BJ (cell line): ENCODE measurements around the gene CYP2E1. TPM values are rescaled to one million over a fixed set of nuclear protein-coding genes. Genes with fewer than 3 reads are reported as not detected.
"Not testable (repeated sequence)": the region's sequence is repeated elsewhere in the genome, so short reads cannot be mapped to it uniquely, and the experiment has no call there.

Experiments used
- CTCF ChIA-PET: fragments of 350-600 bp; formaldehyde crosslinking; extraction: SDS; loops from one replicate; lab custom pipeline; 2021; ENCODE audit warnings: antibody characterized with exemption, inconsistent platforms; lab: Yijun Ruan, JAX
- POLR2A ChIA-PET: fragments of 300-600 bp; sonication (Branson Sonifier 250); formaldehyde crosslinking; extraction: SDS; loops from one replicate; lab custom pipeline; 2021; ENCODE audit warnings: antibody characterized with exemption; lab: Charles Lee
- DNase-seq: peaks from one replicate; pipeline ENCODE4 v3.0.0-alpha.2; 2011; ENCODE audit warnings: low read depth
- H3K27me3 ChIP-seq: 2 replicates; pipeline ENCODE4 v1.6.0; 2011; ENCODE audit warnings: low read length; ENCODE audit not compliant: control insufficient read depth, insufficient read depth
- H3K36me3 ChIP-seq: 2 replicates; pipeline ENCODE4 v1.5.1; 2011; ENCODE audit warnings: low read length; ENCODE audit not compliant: control insufficient read depth, insufficient read depth
- H3K4me3 ChIP-seq: 2 replicates; pipeline ENCODE4 v1.5.1; 2011; ENCODE audit warnings: low read depth, mild to moderate bottlenecking, control low read depth, low read length
- polyA plus RNA-seq: library from polyadenylated mRNA; depleted of rRNA; stranded (reverse); fragments of >200 nt; gene quantifications from 2 replicates; pipeline ENCODE4 v1.2.3, GENCODE V29; 2011
- TF ChIP-seq, protein P1 (sequence below): IDR thresholded peaks from 2 replicates; pipeline ENCODE4 v1.5.1; 2011; ENCODE audit warnings: low read depth, mild to moderate bottlenecking, control low read depth, inconsistent platforms, low read length, moderate library complexity; ENCODE audit not compliant: insufficient read depth

The CYP2E1 gene
- polyA plus RNA-seq, 1 experiment, result 1.9 TPM

DNA sequence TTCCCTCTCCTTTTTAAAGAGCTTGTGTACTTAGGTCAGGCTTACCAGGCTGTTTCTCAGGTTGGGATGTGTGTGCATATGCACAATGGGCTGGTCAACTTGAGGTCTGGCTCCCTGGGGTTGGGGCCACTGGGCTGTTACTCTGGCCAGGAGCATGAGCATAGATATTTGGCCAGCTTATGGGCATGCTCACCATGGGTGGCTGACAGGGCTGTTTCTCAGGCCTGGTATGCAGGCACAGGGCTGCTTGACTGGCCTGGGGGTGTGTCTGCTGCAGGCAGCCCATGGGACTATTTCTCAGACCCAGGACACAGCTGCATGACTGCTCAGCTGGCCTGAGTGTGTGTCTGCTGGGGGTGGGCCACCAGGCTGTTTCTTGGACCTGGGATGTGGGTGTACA lies 38.8 kb upstream of the CYP2E1 start:
- H3K4me3 ChIP-seq, result no peak overlapping the region
- DNase-seq, result no peak
- POLR2A ChIA-PET, result no interaction called here
- H3K27me3 ChIP-seq, result no peaks in the 10 kb centered on the region
- TF ChIP-seq, protein P1, sequence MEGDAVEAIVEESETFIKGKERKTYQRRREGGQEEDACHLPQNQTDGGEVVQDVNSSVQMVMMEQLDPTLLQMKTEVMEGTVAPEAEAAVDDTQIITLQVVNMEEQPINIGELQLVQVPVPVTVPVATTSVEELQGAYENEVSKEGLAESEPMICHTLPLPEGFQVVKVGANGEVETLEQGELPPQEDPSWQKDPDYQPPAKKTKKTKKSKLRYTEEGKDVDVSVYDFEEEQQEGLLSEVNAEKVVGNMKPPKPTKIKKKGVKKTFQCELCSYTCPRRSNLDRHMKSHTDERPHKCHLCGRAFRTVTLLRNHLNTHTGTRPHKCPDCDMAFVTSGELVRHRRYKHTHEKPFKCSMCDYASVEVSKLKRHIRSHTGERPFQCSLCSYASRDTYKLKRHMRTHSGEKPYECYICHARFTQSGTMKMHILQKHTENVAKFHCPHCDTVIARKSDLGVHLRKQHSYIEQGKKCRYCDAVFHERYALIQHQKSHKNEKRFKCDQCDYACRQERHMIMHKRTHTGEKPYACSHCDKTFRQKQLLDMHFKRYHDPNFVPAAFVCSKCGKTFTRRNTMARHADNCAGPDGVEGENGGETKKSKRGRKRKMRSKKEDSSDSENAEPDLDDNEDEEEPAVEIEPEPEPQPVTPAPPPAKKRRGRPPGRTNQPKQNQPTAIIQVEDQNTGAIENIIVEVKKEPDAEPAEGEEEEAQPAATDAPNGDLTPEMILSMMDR, result no peak
- CTCF ChIA-PET, result interaction anchor here (0.5 kb wide), 1 partner anchor 23 kb away, joined by 3 read pairs; no protein-coding TSS in a partner anchor
- H3K36me3 ChIP-seq, result no peaks in the 10 kb centered on the region

DNA sequence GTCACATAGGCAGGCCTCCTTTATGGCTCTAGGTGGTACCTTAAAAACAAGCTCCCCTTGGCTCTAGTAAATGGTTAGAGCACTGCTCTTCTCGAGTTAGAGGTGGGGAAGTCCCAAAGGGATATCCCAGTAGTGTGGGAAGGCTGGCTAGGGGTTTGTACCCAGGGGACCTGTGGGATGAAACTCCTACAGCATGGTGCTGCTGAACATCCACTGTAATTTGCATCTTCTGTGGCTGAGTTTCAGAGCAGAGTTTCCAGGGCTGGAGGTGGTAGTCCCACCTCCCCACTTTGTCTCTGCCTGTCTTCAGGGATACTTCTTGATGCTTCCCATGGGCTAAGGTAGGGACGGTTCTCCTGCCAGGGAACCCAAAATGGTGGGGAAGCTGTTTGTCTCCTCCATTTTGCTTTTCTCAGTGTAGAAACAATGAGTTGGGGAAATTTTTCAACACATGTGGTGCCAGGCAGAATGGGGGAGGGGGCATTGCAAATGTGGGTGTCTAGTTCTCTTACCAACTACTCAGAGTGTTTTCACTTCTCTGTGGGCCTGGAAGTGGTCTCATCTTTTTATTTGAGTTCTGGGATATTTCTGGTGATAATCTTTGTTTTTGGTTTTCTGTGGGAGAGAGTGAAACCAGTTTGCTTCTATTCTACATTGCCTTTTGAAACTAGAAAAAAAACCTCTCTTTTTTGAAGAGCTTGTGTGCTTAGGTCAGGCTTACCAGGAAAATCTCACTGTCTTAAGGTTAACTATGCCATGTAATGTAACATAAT lies 37.2 kb upstream of the CYP2E1 start:
- DNase-seq, result no peak
- POLR2A ChIA-PET, result no interaction called here
- CTCF ChIA-PET, result interaction anchor here (1.0 to 2.5 kb wide), 2 partner anchors 52 to 160 kb away, joined by 3 to 8 read pairs; no protein-coding TSS in a partner anchor
- H3K36me3 ChIP-seq, result no peaks in the 10 kb centered on the region
- no peak overlapping the region for H3K4me3 ChIP-seq
- TF ChIP-seq, protein P1, result no peak
- H3K27me3 ChIP-seq, result no peaks in the 10 kb centered on the region

DNA sequence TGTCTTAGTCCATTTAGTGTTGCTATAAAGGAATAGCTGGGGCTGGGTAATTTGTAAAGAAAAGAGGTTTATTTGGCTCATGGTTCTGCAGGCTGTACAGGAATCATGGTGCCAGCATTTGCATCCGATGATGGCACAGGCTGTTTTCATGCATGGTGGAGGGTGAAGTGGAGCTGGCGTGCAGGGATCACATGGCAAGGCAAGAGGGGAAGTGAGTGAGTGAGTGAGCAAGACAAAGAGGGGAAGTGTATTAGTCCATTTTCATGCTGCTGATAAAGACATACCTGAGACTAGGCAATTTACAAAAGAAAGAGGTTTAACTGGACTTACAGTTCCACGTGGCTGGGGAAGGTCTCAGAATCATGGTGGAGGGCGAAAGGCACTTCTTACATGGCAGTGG lies 33.6 kb upstream of the CYP2E1 start:
- DNase-seq, POLR2A ChIA-PET, H3K36me3 ChIP-seq, H3K4me3 ChIP-seq, H3K27me3 ChIP-seq, CTCF ChIA-PET: not testable (repeated sequence)

DNA sequence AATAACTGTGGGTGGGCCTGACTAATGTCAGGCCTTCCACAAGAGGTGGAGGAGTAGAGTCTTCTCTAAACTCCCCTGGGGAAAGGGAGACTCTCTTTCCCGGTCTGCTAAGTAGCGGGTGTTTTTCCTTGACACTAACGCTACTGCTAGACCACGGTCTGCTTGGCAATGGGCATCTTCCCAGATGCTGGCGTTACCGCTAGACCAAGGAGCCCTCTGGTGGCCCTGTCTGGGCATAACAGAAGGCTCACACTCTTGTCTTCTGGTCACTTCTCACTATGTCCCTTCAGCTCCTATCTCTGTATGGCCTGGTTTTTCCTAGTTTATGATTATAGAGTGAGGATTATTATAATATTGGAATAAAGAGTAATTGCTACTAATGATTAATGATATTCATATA lies 29.8 kb upstream of the CYP2E1 start:
- CTCF ChIA-PET, result interaction anchor here (1.4 to 2.1 kb wide), 2 partner anchors 9 to 168 kb away, joined by 3 to 13 read pairs; no protein-coding TSS in a partner anchor

DNA sequence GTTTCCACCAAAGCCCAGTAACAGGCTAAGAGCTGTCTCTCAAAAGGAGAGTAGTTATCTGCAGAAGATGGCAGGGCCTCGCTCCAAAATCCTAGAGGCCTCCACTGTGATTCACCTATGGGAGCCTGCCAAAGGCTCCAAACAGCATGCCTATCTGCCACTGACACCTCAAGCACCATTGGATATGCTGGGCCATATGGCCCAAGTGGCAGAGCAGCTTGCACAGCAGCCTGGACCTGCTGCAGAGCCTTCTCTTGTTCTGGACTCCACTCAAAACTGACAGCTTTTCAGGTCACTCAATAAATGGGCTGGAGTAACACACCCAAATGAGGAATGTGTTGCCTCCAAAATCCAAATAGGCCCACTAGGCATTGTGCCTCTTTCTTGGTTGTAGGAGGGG lies 28.0 kb upstream of the CYP2E1 start:
- DNase-seq, H3K36me3 ChIP-seq, POLR2A ChIA-PET, H3K27me3 ChIP-seq, H3K4me3 ChIP-seq: not testable (repeated sequence)
- CTCF ChIA-PET, result interaction anchor here (1.2 kb wide), 1 partner anchor 62 kb away, joined by 5 read pairs; no protein-coding TSS in a partner anchor

More for the DNA sequence above, 29.8 kb upstream of the CYP2E1 start:
- TF ChIP-seq, protein P1, result peak; percentile 47
- DNase-seq, H3K36me3 ChIP-seq, H3K27me3 ChIP-seq, POLR2A ChIA-PET, H3K4me3 ChIP-seq: not testable (repeated sequence)

DNA sequence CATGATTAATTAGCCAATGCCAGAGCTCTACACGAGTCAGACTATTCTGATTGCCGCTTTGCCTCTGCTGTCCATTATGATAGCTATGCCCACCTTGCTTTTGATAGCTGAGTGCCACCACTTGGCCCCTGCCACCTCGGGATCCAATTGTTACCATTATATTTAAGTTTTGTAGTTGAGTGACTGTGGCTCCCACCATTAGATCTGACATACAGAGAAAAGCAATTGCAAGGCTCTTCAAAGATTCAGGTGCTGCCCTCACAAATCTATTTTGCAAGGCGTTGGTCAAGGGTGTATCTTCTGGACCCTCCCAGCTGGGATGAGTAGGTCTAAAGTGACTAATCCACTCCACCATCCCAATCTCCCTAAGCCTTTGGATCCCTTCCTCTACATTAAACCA lies 26.3 kb upstream of the CYP2E1 start:
- H3K27me3 ChIP-seq, H3K36me3 ChIP-seq, POLR2A ChIA-PET, H3K4me3 ChIP-seq, DNase-seq: not testable (repeated sequence)
- CTCF ChIA-PET, result interaction anchor here (0.9 kb wide), 1 partner anchor 171 kb away, joined by 3 read pairs; no protein-coding TSS in a partner anchor
